WTC11 (cell line): ENCODE data around the gene EHMT1. TPM values are rescaled to one million over a fixed set of nuclear protein-coding genes. Genes with fewer than 3 reads are reported as not detected.

Experiments used
- ATAC-seq: fragments of 200-7000 bp; cut with Tn5 transposase; 2 replicates; pipeline ENCODE4 v1.10.0; 2021; ENCODE audit warnings: mild to moderate bottlenecking, moderate library complexity
- CTCF ChIA-PET: fragments of 300-600 bp; sonication (Branson Sonifier 250); formaldehyde crosslinking; loops from one replicate; lab custom pipeline; 2021; ENCODE audit warnings: antibody characterized with exemption; lab: Charles Lee
- POLR2A ChIA-PET: fragments of 350-600 bp; sonication (Branson Sonifier 250); formaldehyde crosslinking; loops from one replicate; lab custom pipeline; 2021; ENCODE audit warnings: antibody characterized with exemption; lab: Charles Lee
- DNase-seq: peaks from one replicate; pipeline ENCODE4 v3.0.0; 2021; ENCODE audit warnings: low spot score
- H3K27ac Mint-ChIP-seq: 2 replicates; pipeline ENCODE4 v1.8.0; 2021; ENCODE audit warnings: mixed read lengths
- H3K27me3 Mint-ChIP-seq: 2 replicates; pipeline ENCODE4 v1.8.0; 2021; ENCODE audit warnings: low read depth, mild to moderate bottlenecking, moderate library complexity, mixed read lengths
- H3K36me3 Mint-ChIP-seq: 2 replicates; pipeline ENCODE4 v1.8.0; 2021; ENCODE audit warnings: mixed read lengths
- H3K4me1 Mint-ChIP-seq: 2 replicates; pipeline ENCODE4 v1.8.0; 2022; ENCODE audit warnings: mixed read lengths
- H3K4me3 Mint-ChIP-seq: 2 replicates; pipeline ENCODE4 v1.8.0; 2021; ENCODE audit warnings: mild to moderate bottlenecking, moderate library complexity, mixed read lengths
- H3K9me3 Mint-ChIP-seq: 2 replicates; pipeline ENCODE4 v1.8.0; 2021; ENCODE audit warnings: mixed read lengths
- FOXJ3 ChIP-seq: sonication (generic); formaldehyde crosslinking; IDR thresholded peaks from 2 replicates; pipeline ENCODE4 v1.9.0; 2021; ENCODE audit warnings: missing genetic modification reagents, mild to moderate bottlenecking, borderline replicate concordance
- KAT7 ChIP-seq: sonication (generic); formaldehyde crosslinking; IDR thresholded peaks from 2 replicates; pipeline ENCODE4 v1.8.1; 2023; ENCODE audit warnings: missing genetic modification reagents, mild to moderate bottlenecking, borderline replicate concordance
- NR3C1 ChIP-seq: sonication (generic); formaldehyde crosslinking; conservative IDR thresholded peaks from 2 replicates; pipeline ENCODE4 v1.8.1; 2023; ENCODE audit warnings: low read depth, mild to moderate bottlenecking, missing genetic modification reagents
- SOX15 ChIP-seq: fragments of 250-450 bp; sonication (Bioruptor Pico); IDR thresholded peaks from 2 replicates; pipeline ENCODE4 v1.9.0; 2021; ENCODE audit warnings: mild to moderate bottlenecking
- ZNF121 ChIP-seq: sonication (generic); formaldehyde crosslinking; IDR thresholded peaks from 2 replicates; pipeline ENCODE4 v1.8.0; 2023; ENCODE audit warnings: missing genetic modification reagents
- ZNF423 ChIP-seq: fragments of 250-450 bp; sonication (Bioruptor Pico); IDR thresholded peaks from 2 replicates; pipeline ENCODE4 v2.1.2; 2022; ENCODE audit warnings: mild to moderate bottlenecking, moderate library complexity
- total RNA-seq: library from RNA; stranded (reverse); gene quantifications from 3 replicates; pipeline ENCODE4 v1.2.3, GENCODE V29; 2021
- TF ChIP-seq, protein P1 (sequence below): sonication (generic); formaldehyde crosslinking; IDR thresholded peaks from 2 replicates; pipeline ENCODE4 v1.8.1; 2022; ENCODE audit warnings: missing genetic modification reagents, borderline replicate concordance
- TF ChIP-seq, protein P2 (sequence below): sonication (generic); formaldehyde crosslinking; IDR thresholded peaks from 2 replicates; pipeline ENCODE4 v1.8.0; 2023; ENCODE audit warnings: missing genetic modification reagents, mild to moderate bottlenecking, borderline replicate concordance
- TF ChIP-seq, protein P3 (sequence below): sonication (generic); formaldehyde crosslinking; IDR thresholded peaks from 2 replicates; pipeline ENCODE4 v1.8.1; 2022; ENCODE audit warnings: mild to moderate bottlenecking, missing genetic modification reagents, moderate library complexity, borderline replicate concordance
- TF ChIP-seq, protein P4 (sequence below): fragments of 250-450 bp; sonication (Bioruptor Pico); IDR thresholded peaks from 2 replicates; pipeline ENCODE4 v1.9.0; 2021; ENCODE audit warnings: mild to moderate bottlenecking
- TF ChIP-seq, protein P5 (sequence below): sonication (generic); formaldehyde crosslinking; IDR thresholded peaks from 2 replicates; pipeline ENCODE4 v1.8.0; 2022; ENCODE audit warnings: missing genetic modification reagents
- TF ChIP-seq, protein P6 (sequence below): sonication (generic); formaldehyde crosslinking; IDR thresholded peaks from 2 replicates; pipeline ENCODE4 v1.8.0; 2023; ENCODE audit warnings: missing genetic modification reagents
- TF ChIP-seq, protein P7 (sequence below): sonication (generic); formaldehyde crosslinking; IDR thresholded peaks from 2 replicates; pipeline ENCODE4 v1.8.1; 2023; ENCODE audit warnings: mild to moderate bottlenecking, missing genetic modification reagents, moderate library complexity
- TF ChIP-seq, protein P8 (sequence below): sonication (generic); formaldehyde crosslinking; IDR thresholded peaks from 2 replicates; pipeline ENCODE4 v1.8.1; 2022; ENCODE audit warnings: mild to moderate bottlenecking, moderate library complexity, missing genetic modification reagents
- TF ChIP-seq, protein P9 (sequence below): sonication (generic); formaldehyde crosslinking; IDR thresholded peaks from 2 replicates; pipeline ENCODE4 v1.8.1; 2023; ENCODE audit warnings: mild to moderate bottlenecking, moderate library complexity, missing genetic modification reagents

The EHMT1 gene
- total RNA-seq, 1 experiment from 2014 or later, result 170 TPM

DNA sequence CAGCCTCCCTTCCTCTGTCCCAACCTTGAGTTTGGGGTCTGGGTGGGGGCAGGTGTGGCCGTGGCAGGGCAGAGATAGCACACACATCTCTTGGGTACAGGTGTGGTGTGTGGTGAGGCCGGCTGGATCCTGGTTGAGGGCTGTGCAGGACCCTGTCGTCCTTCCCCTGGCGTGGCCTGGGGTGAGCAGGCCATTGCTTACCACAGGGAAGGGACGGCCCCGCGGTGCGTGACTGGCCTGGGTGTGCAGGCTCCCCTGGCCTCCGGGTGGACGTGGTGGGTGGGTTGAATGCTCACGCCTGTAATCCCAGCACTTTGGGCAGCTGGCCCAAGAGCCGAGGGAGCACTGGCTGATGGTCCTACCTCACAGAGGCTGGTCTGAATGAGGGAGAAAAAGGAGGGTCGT, 12.1 kb upstream of the EHMT1 start:
- no peak for ATAC-seq
- Mint-ChIP-seq H3K9me3 (no peaks in the 10 kb centered on the region), H3K4me1 (peaks cover 23% of the 10 kb centered on the region), H3K27me3 (peaks cover 24% of the 10 kb centered on the region), H3K36me3 (no peaks in the 10 kb centered on the region), H3K4me3 (peak overlapping the region; percentile 72), H3K27ac (no peak overlapping the region)
- CTCF ChIA-PET, result interaction anchor here (1.2 kb wide), 1 partner anchor 25 kb away, joined by 3 read pairs; no protein-coding TSS in a partner anchor
- POLR2A ChIA-PET, result no interaction called here
- TF ChIP-seq, protein P1, sequence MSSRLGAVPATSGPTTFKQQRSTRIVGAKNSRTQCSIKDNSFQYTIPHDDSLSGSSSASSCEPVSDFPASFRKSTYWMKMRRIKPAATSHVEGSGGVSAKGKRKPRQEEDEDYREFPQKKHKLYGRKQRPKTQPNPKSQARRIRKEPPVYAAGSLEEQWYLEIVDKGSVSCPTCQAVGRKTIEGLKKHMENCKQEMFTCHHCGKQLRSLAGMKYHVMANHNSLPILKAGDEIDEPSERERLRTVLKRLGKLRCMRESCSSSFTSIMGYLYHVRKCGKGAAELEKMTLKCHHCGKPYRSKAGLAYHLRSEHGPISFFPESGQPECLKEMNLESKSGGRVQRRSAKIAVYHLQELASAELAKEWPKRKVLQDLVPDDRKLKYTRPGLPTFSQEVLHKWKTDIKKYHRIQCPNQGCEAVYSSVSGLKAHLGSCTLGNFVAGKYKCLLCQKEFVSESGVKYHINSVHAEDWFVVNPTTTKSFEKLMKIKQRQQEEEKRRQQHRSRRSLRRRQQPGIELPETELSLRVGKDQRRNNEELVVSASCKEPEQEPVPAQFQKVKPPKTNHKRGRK (CRISPR knock-in tag), result no peak
- TF ChIP-seq, protein P2, sequence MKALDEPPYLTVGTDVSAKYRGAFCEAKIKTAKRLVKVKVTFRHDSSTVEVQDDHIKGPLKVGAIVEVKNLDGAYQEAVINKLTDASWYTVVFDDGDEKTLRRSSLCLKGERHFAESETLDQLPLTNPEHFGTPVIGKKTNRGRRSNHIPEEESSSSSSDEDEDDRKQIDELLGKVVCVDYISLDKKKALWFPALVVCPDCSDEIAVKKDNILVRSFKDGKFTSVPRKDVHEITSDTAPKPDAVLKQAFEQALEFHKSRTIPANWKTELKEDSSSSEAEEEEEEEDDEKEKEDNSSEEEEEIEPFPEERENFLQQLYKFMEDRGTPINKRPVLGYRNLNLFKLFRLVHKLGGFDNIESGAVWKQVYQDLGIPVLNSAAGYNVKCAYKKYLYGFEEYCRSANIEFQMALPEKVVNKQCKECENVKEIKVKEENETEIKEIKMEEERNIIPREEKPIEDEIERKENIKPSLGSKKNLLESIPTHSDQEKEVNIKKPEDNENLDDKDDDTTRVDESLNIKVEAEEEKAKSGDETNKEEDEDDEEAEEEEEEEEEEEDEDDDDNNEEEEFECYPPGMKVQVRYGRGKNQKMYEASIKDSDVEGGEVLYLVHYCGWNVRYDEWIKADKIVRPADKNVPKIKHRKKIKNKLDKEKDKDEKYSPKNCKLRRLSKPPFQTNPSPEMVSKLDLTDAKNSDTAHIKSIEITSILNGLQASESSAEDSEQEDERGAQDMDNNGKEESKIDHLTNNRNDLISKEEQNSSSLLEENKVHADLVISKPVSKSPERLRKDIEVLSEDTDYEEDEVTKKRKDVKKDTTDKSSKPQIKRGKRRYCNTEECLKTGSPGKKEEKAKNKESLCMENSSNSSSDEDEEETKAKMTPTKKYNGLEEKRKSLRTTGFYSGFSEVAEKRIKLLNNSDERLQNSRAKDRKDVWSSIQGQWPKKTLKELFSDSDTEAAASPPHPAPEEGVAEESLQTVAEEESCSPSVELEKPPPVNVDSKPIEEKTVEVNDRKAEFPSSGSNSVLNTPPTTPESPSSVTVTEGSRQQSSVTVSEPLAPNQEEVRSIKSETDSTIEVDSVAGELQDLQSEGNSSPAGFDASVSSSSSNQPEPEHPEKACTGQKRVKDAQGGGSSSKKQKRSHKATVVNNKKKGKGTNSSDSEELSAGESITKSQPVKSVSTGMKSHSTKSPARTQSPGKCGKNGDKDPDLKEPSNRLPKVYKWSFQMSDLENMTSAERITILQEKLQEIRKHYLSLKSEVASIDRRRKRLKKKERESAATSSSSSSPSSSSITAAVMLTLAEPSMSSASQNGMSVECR (CRISPR knock-in tag), result 0 out of 2 replicates have a peak, but pooled peaks have one; percentile 2
- no peak for DNase-seq

DNA sequence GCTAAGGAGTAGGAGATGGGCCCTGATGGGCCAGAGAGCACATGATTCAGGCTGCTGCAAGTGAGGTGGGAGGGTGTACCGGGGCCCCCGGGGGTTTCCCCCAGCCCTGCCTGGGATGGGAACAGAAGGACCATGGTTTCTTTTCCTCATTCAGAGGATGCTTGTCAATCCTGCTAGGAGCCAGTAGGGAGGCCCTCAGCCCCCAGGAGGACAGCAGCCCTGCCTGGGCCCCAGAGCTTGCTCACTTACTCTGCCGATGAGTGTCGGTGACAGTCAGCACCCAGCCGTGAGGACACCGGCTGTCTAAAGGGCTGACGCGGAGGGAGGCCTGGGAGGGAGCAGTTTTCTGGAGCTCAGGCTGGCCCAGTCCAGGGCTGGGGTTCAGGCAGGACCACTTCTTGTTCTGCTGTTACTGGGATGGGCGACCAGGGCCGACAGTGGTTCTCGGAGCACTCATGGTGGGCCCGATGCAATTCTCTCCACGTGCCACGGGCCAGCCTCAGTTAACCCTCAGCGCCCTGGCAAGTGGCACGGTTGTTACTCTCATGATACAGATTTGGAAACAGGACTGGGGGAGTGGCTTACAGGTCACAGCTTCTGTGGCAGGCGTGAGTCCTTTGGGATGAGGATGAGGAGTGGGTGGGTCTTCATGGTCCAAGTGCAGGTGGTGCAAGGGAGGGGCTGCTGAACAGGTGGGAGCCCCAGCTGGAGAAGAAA, 11.5 kb upstream of the EHMT1 start:
- ChIA-PET CTCF (interaction anchor here (1.2 kb wide), 1 partner anchor 26 kb away, joined by 3 read pairs; no protein-coding TSS in a partner anchor), POLR2A (no interaction called here)
- Mint-ChIP-seq H3K27me3 (peaks cover 23% of the 10 kb centered on the region), H3K27ac (no peak overlapping the region), H3K4me3 (peak overlapping the region; percentile 72), H3K36me3 (no peaks in the 10 kb centered on the region), H3K4me1 (peaks cover 27% of the 10 kb centered on the region), H3K9me3 (no peaks in the 10 kb centered on the region)
- ATAC-seq (no peak), DNase-seq (no peak)
- TF ChIP-seq, protein P3, sequence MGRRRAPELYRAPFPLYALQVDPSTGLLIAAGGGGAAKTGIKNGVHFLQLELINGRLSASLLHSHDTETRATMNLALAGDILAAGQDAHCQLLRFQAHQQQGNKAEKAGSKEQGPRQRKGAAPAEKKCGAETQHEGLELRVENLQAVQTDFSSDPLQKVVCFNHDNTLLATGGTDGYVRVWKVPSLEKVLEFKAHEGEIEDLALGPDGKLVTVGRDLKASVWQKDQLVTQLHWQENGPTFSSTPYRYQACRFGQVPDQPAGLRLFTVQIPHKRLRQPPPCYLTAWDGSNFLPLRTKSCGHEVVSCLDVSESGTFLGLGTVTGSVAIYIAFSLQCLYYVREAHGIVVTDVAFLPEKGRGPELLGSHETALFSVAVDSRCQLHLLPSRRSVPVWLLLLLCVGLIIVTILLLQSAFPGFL, result no peak
- TF ChIP-seq, protein P4, sequence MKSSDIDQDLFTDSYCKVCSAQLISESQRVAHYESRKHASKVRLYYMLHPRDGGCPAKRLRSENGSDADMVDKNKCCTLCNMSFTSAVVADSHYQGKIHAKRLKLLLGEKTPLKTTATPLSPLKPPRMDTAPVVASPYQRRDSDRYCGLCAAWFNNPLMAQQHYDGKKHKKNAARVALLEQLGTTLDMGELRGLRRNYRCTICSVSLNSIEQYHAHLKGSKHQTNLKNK (CRISPR knock-in tag), result no peak
- TF ChIP-seq, protein P5, sequence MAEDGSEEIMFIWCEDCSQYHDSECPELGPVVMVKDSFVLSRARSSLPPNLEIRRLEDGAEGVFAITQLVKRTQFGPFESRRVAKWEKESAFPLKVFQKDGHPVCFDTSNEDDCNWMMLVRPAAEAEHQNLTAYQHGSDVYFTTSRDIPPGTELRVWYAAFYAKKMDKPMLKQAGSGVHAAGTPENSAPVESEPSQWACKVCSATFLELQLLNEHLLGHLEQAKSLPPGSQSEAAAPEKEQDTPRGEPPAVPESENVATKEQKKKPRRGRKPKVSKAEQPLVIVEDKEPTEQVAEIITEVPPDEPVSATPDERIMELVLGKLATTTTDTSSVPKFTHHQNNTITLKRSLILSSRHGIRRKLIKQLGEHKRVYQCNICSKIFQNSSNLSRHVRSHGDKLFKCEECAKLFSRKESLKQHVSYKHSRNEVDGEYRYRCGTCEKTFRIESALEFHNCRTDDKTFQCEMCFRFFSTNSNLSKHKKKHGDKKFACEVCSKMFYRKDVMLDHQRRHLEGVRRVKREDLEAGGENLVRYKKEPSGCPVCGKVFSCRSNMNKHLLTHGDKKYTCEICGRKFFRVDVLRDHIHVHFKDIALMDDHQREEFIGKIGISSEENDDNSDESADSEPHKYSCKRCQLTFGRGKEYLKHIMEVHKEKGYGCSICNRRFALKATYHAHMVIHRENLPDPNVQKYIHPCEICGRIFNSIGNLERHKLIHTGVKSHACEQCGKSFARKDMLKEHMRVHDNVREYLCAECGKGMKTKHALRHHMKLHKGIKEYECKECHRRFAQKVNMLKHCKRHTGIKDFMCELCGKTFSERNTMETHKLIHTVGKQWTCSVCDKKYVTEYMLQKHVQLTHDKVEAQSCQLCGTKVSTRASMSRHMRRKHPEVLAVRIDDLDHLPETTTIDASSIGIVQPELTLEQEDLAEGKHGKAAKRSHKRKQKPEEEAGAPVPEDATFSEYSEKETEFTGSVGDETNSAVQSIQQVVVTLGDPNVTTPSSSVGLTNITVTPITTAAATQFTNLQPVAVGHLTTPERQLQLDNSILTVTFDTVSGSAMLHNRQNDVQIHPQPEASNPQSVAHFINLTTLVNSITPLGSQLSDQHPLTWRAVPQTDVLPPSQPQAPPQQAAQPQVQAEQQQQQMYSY (CRISPR knock-in tag), result no peak
- TF ChIP-seq, protein P6, sequence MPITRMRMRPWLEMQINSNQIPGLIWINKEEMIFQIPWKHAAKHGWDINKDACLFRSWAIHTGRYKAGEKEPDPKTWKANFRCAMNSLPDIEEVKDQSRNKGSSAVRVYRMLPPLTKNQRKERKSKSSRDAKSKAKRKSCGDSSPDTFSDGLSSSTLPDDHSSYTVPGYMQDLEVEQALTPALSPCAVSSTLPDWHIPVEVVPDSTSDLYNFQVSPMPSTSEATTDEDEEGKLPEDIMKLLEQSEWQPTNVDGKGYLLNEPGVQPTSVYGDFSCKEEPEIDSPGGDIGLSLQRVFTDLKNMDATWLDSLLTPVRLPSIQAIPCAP (CRISPR knock-in tag), result no peak
- TF ChIP-seq, protein P7, sequence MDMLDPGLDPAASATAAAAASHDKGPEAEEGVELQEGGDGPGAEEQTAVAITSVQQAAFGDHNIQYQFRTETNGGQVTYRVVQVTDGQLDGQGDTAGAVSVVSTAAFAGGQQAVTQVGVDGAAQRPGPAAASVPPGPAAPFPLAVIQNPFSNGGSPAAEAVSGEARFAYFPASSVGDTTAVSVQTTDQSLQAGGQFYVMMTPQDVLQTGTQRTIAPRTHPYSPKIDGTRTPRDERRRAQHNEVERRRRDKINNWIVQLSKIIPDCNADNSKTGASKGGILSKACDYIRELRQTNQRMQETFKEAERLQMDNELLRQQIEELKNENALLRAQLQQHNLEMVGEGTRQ (CRISPR knock-in tag), result no peak
- TF ChIP-seq, protein P8, sequence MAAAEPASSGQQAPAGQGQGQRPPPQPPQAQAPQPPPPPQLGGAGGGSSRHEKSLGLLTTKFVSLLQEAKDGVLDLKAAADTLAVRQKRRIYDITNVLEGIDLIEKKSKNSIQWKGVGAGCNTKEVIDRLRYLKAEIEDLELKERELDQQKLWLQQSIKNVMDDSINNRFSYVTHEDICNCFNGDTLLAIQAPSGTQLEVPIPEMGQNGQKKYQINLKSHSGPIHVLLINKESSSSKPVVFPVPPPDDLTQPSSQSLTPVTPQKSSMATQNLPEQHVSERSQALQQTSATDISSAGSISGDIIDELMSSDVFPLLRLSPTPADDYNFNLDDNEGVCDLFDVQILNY (CRISPR knock-in tag), result no peak
- TF ChIP-seq KAT7 (CRISPR knock-in tag), result no peak
- no peak for TF ChIP-seq NR3C1 (CRISPR knock-in tag)
- no peak for TF ChIP-seq ZNF423 (CRISPR knock-in tag)
- TF ChIP-seq SOX15 (CRISPR knock-in tag), result no peak
- TF ChIP-seq, protein P9, sequence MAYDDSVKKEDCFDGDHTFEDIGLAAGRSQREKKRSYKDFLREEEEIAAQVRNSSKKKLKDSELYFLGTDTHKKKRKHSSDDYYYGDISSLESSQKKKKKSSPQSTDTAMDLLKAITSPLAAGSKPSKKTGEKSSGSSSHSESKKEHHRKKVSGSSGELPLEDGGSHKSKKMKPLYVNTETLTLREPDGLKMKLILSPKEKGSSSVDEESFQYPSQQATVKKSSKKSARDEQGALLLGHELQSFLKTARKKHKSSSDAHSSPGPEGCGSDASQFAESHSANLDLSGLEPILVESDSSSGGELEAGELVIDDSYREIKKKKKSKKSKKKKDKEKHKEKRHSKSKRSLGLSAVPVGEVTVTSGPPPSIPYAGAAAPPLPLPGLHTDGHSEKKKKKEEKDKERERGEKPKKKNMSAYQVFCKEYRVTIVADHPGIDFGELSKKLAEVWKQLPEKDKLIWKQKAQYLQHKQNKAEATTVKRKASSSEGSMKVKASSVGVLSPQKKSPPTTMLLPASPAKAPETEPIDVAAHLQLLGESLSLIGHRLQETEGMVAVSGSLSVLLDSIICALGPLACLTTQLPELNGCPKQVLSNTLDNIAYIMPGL (CRISPR knock-in tag), result no peak
- TF ChIP-seq ZNF121 (CRISPR knock-in tag), result no peak
- TF ChIP-seq FOXJ3 (CRISPR knock-in tag), result no peak
